HG03457 (cell line): ENCODE measurements around the gene RHOH.
A peak's percentile ranks its signal among the peaks of the same experiment; 100 is the strongest.
"Not testable (repeated sequence)": the region's sequence is repeated elsewhere in the genome, so short reads cannot be mapped to it uniquely, and the experiment has no call there.

Source experiments
- ATAC-seq: cut with Tn5 transposase; IDR thresholded peaks from one replicate; pipeline ENCODE4 v1.9.1; 2021; ENCODE audit warnings: moderate number of reproducible peaks; ENCODE audit not compliant: unreplicated experiment

RHOH gene

GRCh38 chr4:40256817-40257216, 60.0 kb downstream of the RHOH start:
- ATAC-seq: no peak

GRCh38 chr4:40258627-40259026, 61.8 kb downstream of the RHOH start:
- ATAC-seq: no peak

- no peak for ATAC-seq
Measured at GRCh38 chr4:40261231-40262076, 64.6 kb downstream of the RHOH start.

- ATAC-seq: no peak
Measured at GRCh38 chr4:40262077-40262528, 65.3 kb downstream of the RHOH start.

GRCh38 chr4:40262861-40263260, 66.0 kb downstream of the RHOH start:
- ATAC-seq: no peak

GRCh38 chr4:40264497-40264896, 67.7 kb downstream of the RHOH start:
- ATAC-seq: no peak

GRCh38 chr4:40264995-40265909, 68.4 kb downstream of the RHOH start:
- ATAC-seq: peak; percentile 46

DNA sequence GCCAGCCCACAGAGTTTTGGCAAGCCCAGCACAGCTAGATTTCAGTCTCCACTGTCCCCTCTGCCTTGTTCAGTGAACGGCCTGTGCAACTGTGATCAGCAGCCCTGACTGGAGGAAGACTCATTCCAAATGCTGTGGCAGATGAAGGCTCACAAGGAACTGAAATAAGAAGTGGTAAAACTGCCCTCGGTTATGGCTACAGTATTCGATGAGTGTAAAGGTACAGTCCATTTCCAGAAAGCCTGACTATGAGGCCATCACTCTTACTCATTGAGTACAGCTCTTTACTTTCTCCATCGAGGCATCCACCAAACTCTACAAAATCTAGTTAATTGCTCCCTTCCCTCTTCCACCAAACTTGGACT, 69.1 kb downstream of the RHOH start:
- no peak for ATAC-seq

- no peak for ATAC-seq
Measured at GRCh38 chr4:40269133-40269532, 72.3 kb downstream of the RHOH start.

GRCh38 chr4:40270609-40271008, 73.8 kb downstream of the RHOH start:
- no peak for ATAC-seq

- no peak for ATAC-seq
Measured at GRCh38 chr4:40275065-40275730, 78.4 kb downstream of the RHOH start.

- ATAC-seq: no peak
Measured at GRCh38 chr4:40276546-40276945, 79.7 kb downstream of the RHOH start.

- ATAC-seq: no peak
Measured at GRCh38 chr4:40280586-40280985, 83.8 kb downstream of the RHOH start.

DNA sequence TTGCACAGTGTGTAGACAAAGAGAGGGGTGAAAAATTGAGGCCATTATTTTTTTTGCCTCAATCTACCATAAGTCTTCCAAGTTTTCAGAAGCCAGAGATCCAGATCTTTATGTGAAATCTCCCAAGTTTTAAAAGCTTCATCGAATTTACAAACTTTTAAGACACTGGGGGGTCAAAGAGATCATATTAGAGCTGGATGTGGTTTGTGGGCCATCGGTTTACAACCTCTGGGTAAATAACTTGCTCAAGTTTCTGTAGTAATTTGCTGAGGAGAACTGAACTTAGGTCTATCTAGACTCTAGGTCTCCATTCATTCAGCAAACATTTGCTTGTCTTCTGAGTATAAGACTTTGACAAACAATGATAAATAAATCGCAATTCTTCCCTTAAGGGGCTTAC, 84.3 kb downstream of the RHOH start:
- ATAC-seq: no peak

GRCh38 chr4:40281913-40282312, 85.1 kb downstream of the RHOH start:
- ATAC-seq: no peak

DNA sequence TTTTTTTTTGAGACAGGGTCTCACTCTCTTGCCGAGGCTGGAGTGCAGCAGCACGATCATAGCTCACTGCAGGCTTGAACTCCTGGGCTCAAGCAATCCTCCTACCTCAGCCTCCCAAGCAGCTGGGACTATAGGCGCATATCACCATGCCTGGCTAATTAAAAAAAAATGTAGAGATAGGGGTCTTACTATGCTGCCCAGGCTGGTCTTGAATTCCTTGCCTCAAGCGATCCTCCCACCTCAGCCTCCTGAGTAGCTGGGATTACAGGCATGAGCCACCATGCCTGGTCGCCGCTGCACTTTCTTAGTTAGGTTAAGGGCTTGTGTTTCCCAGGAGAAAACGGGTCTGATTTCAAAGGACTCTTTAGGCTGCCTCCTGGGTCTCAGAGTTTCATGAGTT, 86.0 kb downstream of the RHOH start:
- not testable (repeated sequence) for ATAC-seq

DNA sequence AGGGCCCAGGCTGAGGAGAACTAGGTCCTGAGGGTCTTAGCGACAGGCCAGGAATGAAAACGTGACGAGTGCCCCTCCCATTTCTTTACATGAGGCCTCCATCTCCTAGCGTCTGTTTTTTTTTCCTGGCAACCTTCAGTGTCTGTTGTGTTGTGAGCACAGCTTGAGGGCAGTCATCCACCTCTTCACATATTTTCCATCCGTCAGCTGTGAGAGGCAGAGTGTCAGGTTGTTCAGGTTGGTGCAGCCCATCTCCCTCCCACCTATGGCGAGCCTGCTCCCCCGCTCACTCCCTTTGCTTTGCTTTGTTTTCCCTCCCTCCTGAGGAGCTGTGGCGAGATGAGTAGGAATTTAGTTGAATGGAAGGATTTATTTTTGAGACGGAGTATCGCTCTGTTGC, 86.6 kb downstream of the RHOH start:
- no peak for ATAC-seq

DNA sequence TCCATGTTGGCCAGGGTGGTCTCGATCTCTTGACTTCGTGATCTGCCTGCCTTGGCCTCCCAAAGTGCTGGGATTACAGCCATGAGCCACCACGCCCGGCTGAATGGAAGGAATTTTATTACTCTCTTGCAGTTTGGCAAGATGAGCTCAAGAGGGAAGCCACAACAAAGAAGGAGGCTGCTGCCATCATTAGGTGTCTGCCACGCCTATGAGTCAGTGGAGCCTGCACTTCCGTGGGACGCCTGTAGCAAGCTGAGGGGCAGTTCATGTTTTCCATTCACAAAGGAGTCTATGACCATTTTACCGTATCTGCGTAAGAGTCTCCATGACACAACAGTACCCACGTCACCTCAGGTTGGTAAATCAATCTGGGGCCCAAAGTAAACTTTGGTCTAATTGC, 87.1 kb downstream of the RHOH start:
- ATAC-seq: no peak

DNA sequence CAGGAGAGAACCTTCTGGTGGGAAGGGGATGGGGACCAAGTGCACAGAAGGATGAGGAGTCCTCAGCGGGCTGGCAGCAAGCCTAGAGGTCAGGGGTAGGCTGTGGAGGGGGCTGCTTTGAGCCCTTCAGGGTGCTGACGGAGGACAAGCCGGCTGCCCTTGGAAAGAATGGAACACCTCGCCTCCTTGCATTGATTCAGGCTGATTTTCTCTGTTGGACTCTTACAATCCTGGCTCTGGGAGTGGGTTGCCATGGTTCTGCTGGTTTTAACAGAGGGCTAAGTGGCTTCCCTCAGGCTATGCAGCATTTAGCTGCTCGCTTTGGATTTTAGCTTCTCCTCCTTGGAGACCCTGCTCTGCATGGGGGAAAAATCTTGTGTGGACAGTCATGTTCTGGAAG, 88.9 kb downstream of the RHOH start:
- no peak for ATAC-seq

GRCh38 chr4:40288566-40288965, 91.7 kb downstream of the RHOH start:
- no peak for ATAC-seq
